HT1080 (cell line): ENCODE data around the gene PLVAP. TPM values are rescaled to one million over a fixed set of nuclear protein-coding genes. Genes with fewer than 3 reads are reported as not detected.

Experiments
- DNase-seq: peaks from one replicate; pipeline ENCODE4 v3.0.0-alpha.2; 2015; ENCODE audit warnings: low read depth
- total RNA-seq: library from RNA; depleted of rRNA; stranded (reverse); fragments of >200 nt; shearing (Covaris generic); gene quantifications from 2 replicates; pipeline ENCODE4 v1.2.3, GENCODE V29; 2014; rRNA removed

Gene PLVAP
- total RNA-seq, 1 experiment from 2014 or later: not detected

- no peak for DNase-seq
These were observed 72.5 kb downstream of the PLVAP start for GRCh38 chr19:17304386-17305215.

- no peak for DNase-seq
These were observed 73.2 kb downstream of the PLVAP start for GRCh38 chr19:17303940-17304267.

GRCh38 chr19:17303167-17303939 lies 73.8 kb downstream of the PLVAP start, which contains the start of gene ABHD8:
ABHD8 (minus strand) TSS chr19:17303425; CDS start chr19:17301616, 1,809 bp downstream.
- no peak for DNase-seq

- DNase-seq: no peak
These were observed 74.6 kb downstream of the PLVAP start for GRCh38 chr19:17302391-17303166.

Other genes starting within 250 kb of the PLVAP start
- 30.5 and 36.4 TPM in 2 replicates for gene USE1, start 162.0 kb downstream of the PLVAP start, total RNA-seq
- gene OCEL1, start 151.1 kb downstream of the PLVAP start, total RNA-seq: 3.6 and 8.1 TPM in 2 replicates
- gene NR2F6, start 131.4 kb downstream of the PLVAP start, total RNA-seq: 84.2 and 89.7 TPM in 2 replicates
- 0.07 TPM in 1 of 2 replicates, not detected in the other for gene USHBP1, start 112.6 kb downstream of the PLVAP start, total RNA-seq
- gene BABAM1, start 109.9 kb downstream of the PLVAP start, total RNA-seq: 248 and 260 TPM in 2 replicates
- gene ANKLE1, start 95.4 kb downstream of the PLVAP start, total RNA-seq: 0.35 and 1.3 TPM in 2 replicates
- gene ABHD8, start 73.9 kb downstream of the PLVAP start, total RNA-seq: 0.23 and 0.24 TPM in 2 replicates
- 111 and 122 TPM in 2 replicates for gene MRPL34, start 71.5 kb downstream of the PLVAP start, total RNA-seq
- gene DDA1, start 67.8 kb downstream of the PLVAP start, total RNA-seq: 33.0 and 48.1 TPM in 2 replicates
- gene ANO8, start 42.5 kb downstream of the PLVAP start, total RNA-seq: 2.1 and 2.3 TPM in 2 replicates
- 38.2 and 43.3 TPM in 2 replicates for gene GTPBP3, start 39.8 kb downstream of the PLVAP start, total RNA-seq
- gene CCDC194, start 16.9 kb upstream of the PLVAP start, total RNA-seq: not detected in 2 replicates
- 1.2 TPM in 1 of 2 replicates, not detected in the other for gene BST2, start 28.3 kb upstream of the PLVAP start, total RNA-seq
- 72.1 and 78.0 TPM in 2 replicates for gene MVB12A, start 42.7 kb upstream of the PLVAP start, total RNA-seq
- not detected in 2 replicates for gene TMEM221, start 71.3 kb upstream of the PLVAP start, total RNA-seq
- not detected in 2 replicates for gene NXNL1, start 83.6 kb upstream of the PLVAP start, total RNA-seq
- gene SLC27A1, start 93.2 kb upstream of the PLVAP start, total RNA-seq: 8.9 and 9.1 TPM in 2 replicates
- gene PGLS, start 134.3 kb upstream of the PLVAP start, total RNA-seq: 61.6 and 75.0 TPM in 2 replicates
- gene COLGALT1, start 178.3 kb upstream of the PLVAP start, total RNA-seq: 66.6 and 91.8 TPM in 2 replicates